ENCODE data around the gene SLC22A3. TPM values are rescaled to one million over a fixed set of nuclear protein-coding genes. Genes with fewer than 3 reads are reported as not detected.

SLC22A3 gene
- total RNA-seq, 1 donor from 2014 or later: 0.57 TPM

DNA sequence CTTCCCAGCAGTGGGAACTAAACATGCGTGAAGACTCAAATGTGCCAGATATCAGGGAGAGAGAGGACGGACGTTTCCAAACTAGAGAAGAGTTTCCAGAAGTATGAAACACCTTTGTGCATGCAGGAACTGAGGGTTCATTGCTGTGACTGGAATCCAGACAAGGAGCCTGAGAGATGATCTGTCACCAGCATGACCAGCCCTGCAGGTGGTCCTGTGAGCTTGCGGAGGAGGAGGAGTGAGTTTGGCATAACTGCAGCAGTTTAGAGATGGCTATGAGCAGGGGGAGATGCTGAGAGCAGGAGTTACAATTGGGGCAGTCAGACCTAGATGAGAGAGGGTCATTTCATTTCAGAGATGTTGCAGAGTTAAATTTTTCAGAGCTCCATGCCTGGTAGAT, 89.6 kb downstream of the SLC22A3 start:
- no peak overlapping the region for H3K4me3 Mint-ChIP-seq (ENCODE audit: unreplicated experiment)
- no peaks in the 10 kb centered on the region for H3K9me3 ChIP-seq (ENCODE audit: insufficient read depth, low read depth, low read length)
- H3K79me2 ChIP-seq (ENCODE audit: insufficient read depth, low read length): no peaks in the 10 kb centered on the region
- no peak overlapping the region for H3K9ac ChIP-seq (ENCODE audit: low read length)
- FAIRE-seq: no peak
- H2AFZ ChIP-seq (ENCODE audit: low read depth, low read length): no peak overlapping the region
- no peaks in the 10 kb centered on the region for H4K20me1 ChIP-seq (ENCODE audit: insufficient read depth, low read length)
- H3K27ac ChIP-seq (ENCODE audit: low read depth, low read length): no peak overlapping the region
- H3K4me1 Mint-ChIP-seq (ENCODE audit: low read depth, unreplicated experiment): no peaks in the 10 kb centered on the region
- H3K36me3 Mint-ChIP-seq (ENCODE audit: low read depth, unreplicated experiment): no peaks in the 10 kb centered on the region
- no peaks in the 10 kb centered on the region for H3K4me1 ChIP-seq (ENCODE audit: insufficient read depth, low read length)
- no peaks in the 10 kb centered on the region for H3K27me3 ChIP-seq (ENCODE audit: insufficient read depth, low read length)
- no peak overlapping the region for H3K4me2 ChIP-seq (ENCODE audit: low read length)
- peaks cover 26% of the 10 kb centered on the region for H3K27me3 Mint-ChIP-seq (ENCODE audit: low read depth, unreplicated experiment)
- H3K27ac Mint-ChIP-seq (ENCODE audit: unreplicated experiment): no peak overlapping the region
- TF ChIP-seq, protein P1, sequence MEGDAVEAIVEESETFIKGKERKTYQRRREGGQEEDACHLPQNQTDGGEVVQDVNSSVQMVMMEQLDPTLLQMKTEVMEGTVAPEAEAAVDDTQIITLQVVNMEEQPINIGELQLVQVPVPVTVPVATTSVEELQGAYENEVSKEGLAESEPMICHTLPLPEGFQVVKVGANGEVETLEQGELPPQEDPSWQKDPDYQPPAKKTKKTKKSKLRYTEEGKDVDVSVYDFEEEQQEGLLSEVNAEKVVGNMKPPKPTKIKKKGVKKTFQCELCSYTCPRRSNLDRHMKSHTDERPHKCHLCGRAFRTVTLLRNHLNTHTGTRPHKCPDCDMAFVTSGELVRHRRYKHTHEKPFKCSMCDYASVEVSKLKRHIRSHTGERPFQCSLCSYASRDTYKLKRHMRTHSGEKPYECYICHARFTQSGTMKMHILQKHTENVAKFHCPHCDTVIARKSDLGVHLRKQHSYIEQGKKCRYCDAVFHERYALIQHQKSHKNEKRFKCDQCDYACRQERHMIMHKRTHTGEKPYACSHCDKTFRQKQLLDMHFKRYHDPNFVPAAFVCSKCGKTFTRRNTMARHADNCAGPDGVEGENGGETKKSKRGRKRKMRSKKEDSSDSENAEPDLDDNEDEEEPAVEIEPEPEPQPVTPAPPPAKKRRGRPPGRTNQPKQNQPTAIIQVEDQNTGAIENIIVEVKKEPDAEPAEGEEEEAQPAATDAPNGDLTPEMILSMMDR (IDR thresholded peaks at IDR 0.05; ENCODE audit: insufficient read depth, low read depth, low read length): no peak
- TF ChIP-seq EZH2 (IDR thresholded peaks at IDR 0.05; ENCODE audit: insufficient read depth, low read length): no peak
- no peaks in the 10 kb centered on the region for H3K9me3 Mint-ChIP-seq (ENCODE audit: unreplicated experiment)
- no peaks in the 10 kb centered on the region for H3K36me3 ChIP-seq (ENCODE audit: insufficient read depth, low read length)
- no peak for DNase-seq (ENCODE audit: low read depth)
- H3K4me3 ChIP-seq (ENCODE audit: insufficient read depth, low read depth, low read length): no peak overlapping the region

DNA sequence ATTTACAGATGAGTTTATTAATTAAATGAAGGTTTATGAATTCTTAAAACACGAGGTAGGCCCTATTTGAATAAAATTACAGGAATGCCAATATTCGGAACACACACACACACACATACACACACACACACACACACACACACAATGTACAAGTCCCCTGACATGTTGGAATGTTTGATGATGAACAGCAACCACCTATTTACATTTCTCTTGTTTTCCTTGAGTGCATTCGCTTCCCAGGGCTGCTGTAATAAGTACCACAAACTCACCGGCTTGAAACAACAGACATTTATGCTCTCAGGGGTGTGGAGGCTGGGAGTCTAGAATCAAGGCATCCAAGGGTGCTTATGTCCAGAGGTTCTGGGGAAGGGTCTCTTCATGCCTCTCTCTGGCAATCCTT, 90.3 kb downstream of the SLC22A3 start:
- TF ChIP-seq, protein P1 (IDR thresholded peaks at IDR 0.05; ENCODE audit: insufficient read depth, low read depth, low read length): no peak
- TF ChIP-seq EZH2 (IDR thresholded peaks at IDR 0.05; ENCODE audit: insufficient read depth, low read length): no peak
- H3K36me3 ChIP-seq (ENCODE audit: insufficient read depth, low read length): no peaks in the 10 kb centered on the region
- H3K4me3 Mint-ChIP-seq (ENCODE audit: unreplicated experiment): no peak overlapping the region
- no peaks in the 10 kb centered on the region for H3K27me3 ChIP-seq (ENCODE audit: insufficient read depth, low read length)
- no peak overlapping the region for H3K27ac Mint-ChIP-seq (ENCODE audit: unreplicated experiment)
- no peaks in the 10 kb centered on the region for H3K79me2 ChIP-seq (ENCODE audit: insufficient read depth, low read length)
- no peak for FAIRE-seq
- no peak overlapping the region for H3K4me2 ChIP-seq (ENCODE audit: low read length)
- H3K9me3 Mint-ChIP-seq (ENCODE audit: unreplicated experiment): no peaks in the 10 kb centered on the region
- H2AFZ ChIP-seq (ENCODE audit: low read depth, low read length): no peak overlapping the region
- H3K27me3 Mint-ChIP-seq (ENCODE audit: low read depth, unreplicated experiment): peaks cover 26% of the 10 kb centered on the region
- no peaks in the 10 kb centered on the region for H3K4me1 Mint-ChIP-seq (ENCODE audit: low read depth, unreplicated experiment)
- no peaks in the 10 kb centered on the region for H3K36me3 Mint-ChIP-seq (ENCODE audit: low read depth, unreplicated experiment)
- H3K4me3 ChIP-seq (ENCODE audit: insufficient read depth, low read depth, low read length): no peak overlapping the region
- H3K4me1 ChIP-seq (ENCODE audit: insufficient read depth, low read length): no peaks in the 10 kb centered on the region
- no peaks in the 10 kb centered on the region for H4K20me1 ChIP-seq (ENCODE audit: insufficient read depth, low read length)
- no peak overlapping the region for H3K27ac ChIP-seq (ENCODE audit: low read depth, low read length)
- DNase-seq (ENCODE audit: low read depth): no peak
- no peaks in the 10 kb centered on the region for H3K9me3 ChIP-seq (ENCODE audit: insufficient read depth, low read depth, low read length)
- H3K9ac ChIP-seq (ENCODE audit: low read length): no peak overlapping the region

DNA sequence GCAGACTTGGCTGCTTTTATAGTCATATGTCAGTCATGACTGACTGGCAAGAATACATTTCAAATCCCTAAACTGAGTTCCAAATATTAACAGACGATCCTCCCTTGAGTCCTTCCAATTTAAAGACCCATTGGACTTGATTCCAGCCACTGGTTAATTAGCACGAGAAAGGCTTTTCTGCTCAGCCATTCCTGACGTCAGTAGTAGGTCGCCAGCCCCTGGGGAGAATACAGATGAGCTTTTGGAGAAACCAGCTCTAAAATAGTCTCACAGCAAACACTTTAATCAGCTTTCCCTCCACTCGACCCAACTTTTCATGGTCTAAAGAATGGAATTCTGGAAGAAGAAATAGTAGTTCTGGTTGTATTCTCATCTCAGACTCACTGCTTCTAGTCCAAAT, 91.6 kb downstream of the SLC22A3 start:
- no peaks in the 10 kb centered on the region for H3K9me3 Mint-ChIP-seq (ENCODE audit: unreplicated experiment)
- TF ChIP-seq EZH2 (IDR thresholded peaks at IDR 0.05; ENCODE audit: insufficient read depth, low read length): no peak
- TF ChIP-seq, protein P1 (IDR thresholded peaks at IDR 0.05; ENCODE audit: insufficient read depth, low read depth, low read length): no peak
- H3K9ac ChIP-seq (ENCODE audit: low read length): no peak overlapping the region
- no peaks in the 10 kb centered on the region for H3K79me2 ChIP-seq (ENCODE audit: insufficient read depth, low read length)
- no peaks in the 10 kb centered on the region for H3K4me1 Mint-ChIP-seq (ENCODE audit: low read depth, unreplicated experiment)
- H2AFZ ChIP-seq (ENCODE audit: low read depth, low read length): no peak overlapping the region
- H3K9me3 ChIP-seq (ENCODE audit: insufficient read depth, low read depth, low read length): no peaks in the 10 kb centered on the region
- H3K4me1 ChIP-seq (ENCODE audit: insufficient read depth, low read length): no peaks in the 10 kb centered on the region
- DNase-seq (ENCODE audit: low read depth): no peak
- no peak overlapping the region for H3K4me2 ChIP-seq (ENCODE audit: low read length)
- no peaks in the 10 kb centered on the region for H3K27me3 ChIP-seq (ENCODE audit: insufficient read depth, low read length)
- H3K36me3 Mint-ChIP-seq (ENCODE audit: low read depth, unreplicated experiment): no peaks in the 10 kb centered on the region
- H3K4me3 ChIP-seq (ENCODE audit: insufficient read depth, low read depth, low read length): no peak overlapping the region
- H3K4me3 Mint-ChIP-seq (ENCODE audit: unreplicated experiment): no peak overlapping the region
- no peak overlapping the region for H3K27ac ChIP-seq (ENCODE audit: low read depth, low read length)
- no peaks in the 10 kb centered on the region for H4K20me1 ChIP-seq (ENCODE audit: insufficient read depth, low read length)
- no peak for FAIRE-seq
- H3K27ac Mint-ChIP-seq (ENCODE audit: unreplicated experiment): no peak overlapping the region
- H3K27me3 Mint-ChIP-seq (ENCODE audit: low read depth, unreplicated experiment): peaks cover 24% of the 10 kb centered on the region
- no peaks in the 10 kb centered on the region for H3K36me3 ChIP-seq (ENCODE audit: insufficient read depth, low read length)
